GM19099 (cell line): ENCODE measurements around the gene ZNRF4.

Experiments used
- POLR2A ChIP-seq: IDR thresholded peaks from 3 replicates; pipeline ENCODE4 v1.6.1; 2011; ENCODE audit warnings: low read depth; ENCODE audit not compliant: insufficient read length; ENCODE audit errors: extremely low read depth

Gene ZNRF4

GRCh38 chr19:5456130-5456840, 1.1 kb downstream of the ZNRF4 start:
- no peak for TF ChIP-seq POLR2A

GRCh38 chr19:5456841-5457200, 1.6 kb downstream of the ZNRF4 start:
- TF ChIP-seq POLR2A: no peak

GRCh38 chr19:5457709-5458108, 2.5 kb downstream of the ZNRF4 start:
- TF ChIP-seq POLR2A: no peak

GRCh38 chr19:5458420-5458819, 3.2 kb downstream of the ZNRF4 start:
- no peak for TF ChIP-seq POLR2A

GRCh38 chr19:5459360-5459759, 4.1 kb downstream of the ZNRF4 start:
- no peak for TF ChIP-seq POLR2A

- TF ChIP-seq POLR2A: no peak
These were observed 5.5 kb downstream of the ZNRF4 start for GRCh38 chr19:5460748-5461147.

- TF ChIP-seq POLR2A: no peak
These were observed 8.7 kb downstream of the ZNRF4 start for GRCh38 chr19:5463959-5464358.

GRCh38 chr19:5466072-5466471, 10.9 kb downstream of the ZNRF4 start:
- no peak for TF ChIP-seq POLR2A

- TF ChIP-seq POLR2A: no peak
These were observed 11.6 kb downstream of the ZNRF4 start for GRCh38 chr19:5466814-5467291.

- TF ChIP-seq POLR2A: no peak
These were observed 15.1 kb downstream of the ZNRF4 start for GRCh38 chr19:5470264-5470671.

- no peak for TF ChIP-seq POLR2A
These were observed 17.1 kb downstream of the ZNRF4 start for GRCh38 chr19:5472286-5472685.

- TF ChIP-seq POLR2A: no peak
These were observed 18.4 kb downstream of the ZNRF4 start for GRCh38 chr19:5473646-5474045.

GRCh38 chr19:5477451-5478215, 22.4 kb downstream of the ZNRF4 start:
- TF ChIP-seq POLR2A: no peak

GRCh38 chr19:5478241-5478924, 23.2 kb downstream of the ZNRF4 start:
- TF ChIP-seq POLR2A: no peak

GRCh38 chr19:5478925-5479588, 23.8 kb downstream of the ZNRF4 start:
- TF ChIP-seq POLR2A: no peak
